ENCODE measurements around the gene CHD2.

- TF ChIP-seq, protein P1, sequence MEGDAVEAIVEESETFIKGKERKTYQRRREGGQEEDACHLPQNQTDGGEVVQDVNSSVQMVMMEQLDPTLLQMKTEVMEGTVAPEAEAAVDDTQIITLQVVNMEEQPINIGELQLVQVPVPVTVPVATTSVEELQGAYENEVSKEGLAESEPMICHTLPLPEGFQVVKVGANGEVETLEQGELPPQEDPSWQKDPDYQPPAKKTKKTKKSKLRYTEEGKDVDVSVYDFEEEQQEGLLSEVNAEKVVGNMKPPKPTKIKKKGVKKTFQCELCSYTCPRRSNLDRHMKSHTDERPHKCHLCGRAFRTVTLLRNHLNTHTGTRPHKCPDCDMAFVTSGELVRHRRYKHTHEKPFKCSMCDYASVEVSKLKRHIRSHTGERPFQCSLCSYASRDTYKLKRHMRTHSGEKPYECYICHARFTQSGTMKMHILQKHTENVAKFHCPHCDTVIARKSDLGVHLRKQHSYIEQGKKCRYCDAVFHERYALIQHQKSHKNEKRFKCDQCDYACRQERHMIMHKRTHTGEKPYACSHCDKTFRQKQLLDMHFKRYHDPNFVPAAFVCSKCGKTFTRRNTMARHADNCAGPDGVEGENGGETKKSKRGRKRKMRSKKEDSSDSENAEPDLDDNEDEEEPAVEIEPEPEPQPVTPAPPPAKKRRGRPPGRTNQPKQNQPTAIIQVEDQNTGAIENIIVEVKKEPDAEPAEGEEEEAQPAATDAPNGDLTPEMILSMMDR (conservative IDR thresholded peaks at IDR 0.05): no peak
- no peak for TF ChIP-seq EZH2 (IDR thresholded peaks at IDR 0.05; ENCODE audit: low read depth)
These were observed 156.7 kb downstream of the CHD2 start for GRCh38 chr15:93056836-93057235.
